Measurements from ENCODE around the gene IKZF4. TPM values are rescaled to one million over a fixed set of nuclear protein-coding genes. Genes with fewer than 3 reads are reported as not detected.

IKZF4 gene
- total and polyA plus RNA-seq, 4 donors = 1.8 to 12.2 (median 7.5) TPM

Other genes starting within 250 kb of the IKZF4 start
- gene SARNP, start 203.3 kb upstream of the IKZF4 start, total RNA-seq = 10 to 100 TPM; 48.3 to 51.8 TPM
- 100 to 1,000 TPM in 1 of 2 donors, 10 to 100 TPM in 1; 88.9 to 123 TPM for gene SARNP, start 203.3 kb upstream of the IKZF4 start, polyA plus RNA-seq
- gene ORMDL2, start 203.0 kb upstream of the IKZF4 start, total RNA-seq = 10 to 100 TPM; 23.6 to 34.6 TPM
- 10 to 100 TPM; 32.5 to 37.4 TPM for gene ORMDL2, start 203.0 kb upstream of the IKZF4 start, polyA plus RNA-seq
- 10 to 100 TPM; 22.6 to 24.6 TPM for gene DNAJC14, start 191.5 kb upstream of the IKZF4 start, total RNA-seq
- 10 to 100 TPM; 11.9 to 12.3 TPM for gene DNAJC14, start 191.5 kb upstream of the IKZF4 start, polyA plus RNA-seq
- gene MMP19, start 178.1 kb upstream of the IKZF4 start, total RNA-seq = 100 to 1,000 TPM in 1 of 2 donors, 10 to 100 TPM in 1; 26.4 to 144 TPM
- 10 to 100 TPM in 1 of 2 donors, 1 to 10 TPM in 1; 8.9 to 94.4 TPM for gene MMP19, start 178.1 kb upstream of the IKZF4 start, polyA plus RNA-seq
- 10 to 100 TPM; 21.9 to 23.5 TPM for gene PYM1, start 93.1 kb upstream of the IKZF4 start, total RNA-seq
- 10 to 100 TPM; 28.9 to 40.2 TPM for gene PYM1, start 93.1 kb upstream of the IKZF4 start, polyA plus RNA-seq
- 10 to 100 TPM; 74.1 to 86.5 TPM for gene DGKA, start 89.9 kb upstream of the IKZF4 start, total RNA-seq
- 10 to 100 TPM; 41.4 to 85.6 TPM for gene DGKA, start 89.9 kb upstream of the IKZF4 start, polyA plus RNA-seq
- 1 to 10 TPM in 1 of 2 donors, under 1 TPM in 1; 0.93 to 2.0 TPM for gene PMEL, start 55.0 kb upstream of the IKZF4 start, total RNA-seq
- 1 to 10 TPM in 1 of 2 donors, under 1 TPM in 1; 0.64 to 2.9 TPM for gene PMEL, start 55.0 kb upstream of the IKZF4 start, polyA plus RNA-seq
- 10 to 100 TPM; 29.8 to 35.5 TPM for gene CDK2, start 54.2 kb upstream of the IKZF4 start, total RNA-seq
- gene CDK2, start 54.2 kb upstream of the IKZF4 start, polyA plus RNA-seq = 10 to 100 TPM; 27.9 to 36.5 TPM
- gene RAB5B, start 47.0 kb upstream of the IKZF4 start, total RNA-seq = 100 to 1,000 TPM; 115 to 126 TPM
- 10 to 100 TPM; 58.4 to 86.2 TPM for gene RAB5B, start 47.0 kb upstream of the IKZF4 start, polyA plus RNA-seq
- gene SUOX, start 23.8 kb upstream of the IKZF4 start, total RNA-seq = 10 to 100 TPM; 17.7 to 18.3 TPM
- 10 to 100 TPM in 1 of 2 donors, 1 to 10 TPM in 1; 6.4 to 17.6 TPM for gene SUOX, start 23.8 kb upstream of the IKZF4 start, polyA plus RNA-seq
- gene RPS26, start 20.9 kb downstream of the IKZF4 start, total RNA-seq = 10 to 100 TPM; 40.5 to 69.1 TPM
- 1,000 to 10,000 TPM in 1 of 2 donors, 100 to 1,000 TPM in 1; 973 to 1,454 TPM for gene RPS26, start 20.9 kb downstream of the IKZF4 start, polyA plus RNA-seq
- gene ERBB3, start 59.1 kb downstream of the IKZF4 start, total RNA-seq = 1 to 10 TPM; 3.2 to 5.1 TPM
- 1 to 10 TPM in 1 of 2 donors, under 1 TPM in 1; 0.23 to 9.6 TPM for gene ERBB3, start 59.1 kb downstream of the IKZF4 start, polyA plus RNA-seq
- gene PA2G4, start 83.5 kb downstream of the IKZF4 start, total RNA-seq = 10 to 100 TPM; 59.9 to 63.5 TPM
- gene PA2G4, start 83.5 kb downstream of the IKZF4 start, polyA plus RNA-seq = 10 to 100 TPM; 79.6 to 80.8 TPM
- 1,000 to 10,000 TPM; 2,225 to 2,370 TPM for gene RPL41, start 95.6 kb downstream of the IKZF4 start, total RNA-seq
- 1,000 to 10,000 TPM; 5,850 to 7,278 TPM for gene RPL41, start 95.6 kb downstream of the IKZF4 start, polyA plus RNA-seq
- 1 to 10 TPM; 8.9 to 9.6 TPM for gene ZC3H10, start 97.2 kb downstream of the IKZF4 start, total RNA-seq
- 1 to 10 TPM; 1.8 to 3.1 TPM for gene ZC3H10, start 97.2 kb downstream of the IKZF4 start, polyA plus RNA-seq
- 100 to 1,000 TPM; 103 to 106 TPM for gene ESYT1, start 107.2 kb downstream of the IKZF4 start, total RNA-seq
- 10 to 100 TPM; 27.0 to 54.6 TPM for gene ESYT1, start 107.2 kb downstream of the IKZF4 start, polyA plus RNA-seq
- 10 to 100 TPM; 30.2 to 34.2 TPM for gene MYL6B, start 131.5 kb downstream of the IKZF4 start, total RNA-seq
- 100 to 1,000 TPM in 1 of 2 donors, 10 to 100 TPM in 1; 66.6 to 101 TPM for gene MYL6B, start 131.5 kb downstream of the IKZF4 start, polyA plus RNA-seq
- 1,000 to 10,000 TPM; 1,811 to 3,292 TPM for gene MYL6, start 137.3 kb downstream of the IKZF4 start, total RNA-seq
- 1,000 to 10,000 TPM; 5,914 to 7,311 TPM for gene MYL6, start 137.3 kb downstream of the IKZF4 start, polyA plus RNA-seq
- 100 to 1,000 TPM; 118 to 140 TPM for gene SMARCC2, start 168.4 kb downstream of the IKZF4 start, total RNA-seq
- gene SMARCC2, start 168.4 kb downstream of the IKZF4 start, polyA plus RNA-seq = 10 to 100 TPM; 45.0 to 56.2 TPM
- 10 to 100 TPM; 50.9 to 61.4 TPM for gene RNF41, start 200.9 kb downstream of the IKZF4 start, total RNA-seq
- 10 to 100 TPM; 32.9 to 39.3 TPM for gene RNF41, start 200.9 kb downstream of the IKZF4 start, polyA plus RNA-seq
- gene NABP2, start 203.3 kb downstream of the IKZF4 start, total RNA-seq = 10 to 100 TPM; 18.6 to 19.7 TPM
- 10 to 100 TPM; 25.7 to 28.6 TPM for gene NABP2, start 203.3 kb downstream of the IKZF4 start, polyA plus RNA-seq
- gene SLC39A5, start 209.0 kb downstream of the IKZF4 start, total RNA-seq = not detected
- gene SLC39A5, start 209.0 kb downstream of the IKZF4 start, polyA plus RNA-seq = 10 to 100 TPM in 1 of 2 donors, 1 to 10 TPM in 1; 1.1 to 21.4 TPM
- gene ANKRD52, start 237.3 kb downstream of the IKZF4 start, total RNA-seq = 10 to 100 TPM; 30.5 to 37.9 TPM
- gene ANKRD52, start 237.3 kb downstream of the IKZF4 start, polyA plus RNA-seq = 1 to 10 TPM; 4.4 to 9.3 TPM
- gene COQ10A, start 245.9 kb downstream of the IKZF4 start, total RNA-seq = 10 to 100 TPM; 11.1 to 11.2 TPM
- 10 to 100 TPM; 11.9 to 18.9 TPM for gene COQ10A, start 245.9 kb downstream of the IKZF4 start, polyA plus RNA-seq

Data from aorta (tissue), 4 donors.